Left ventricle myocardium inferior (tissue), 1 donor: Measurements from ENCODE around the gene PTPN6. TPM values are rescaled to one million over a fixed set of nuclear protein-coding genes. Genes with fewer than 3 reads are reported as not detected.

ENCODE experiments used
- DNase-seq: peaks from one replicate; pipeline ENCODE4 v3.0.0-alpha.2; 2020
- H3K27ac ChIP-seq: fragments of 200-600 bp; replicated peaks from 2 replicates; pipeline ENCODE4 v1.8.0; 2021
- H3K27me3 ChIP-seq: fragments of 200-600 bp; 2 replicates; pipeline ENCODE4 v1.8.0; 2021; ENCODE audit warnings: low read depth
- H3K36me3 ChIP-seq: fragments of 200-600 bp; 2 replicates; pipeline ENCODE4 v1.8.0; 2021
- H3K4me1 ChIP-seq: fragments of 200-600 bp; 2 replicates; pipeline ENCODE4 v1.8.0; 2021
- H3K4me3 ChIP-seq: fragments of 200-600 bp; 2 replicates; pipeline ENCODE4 v1.8.0; 2021; ENCODE audit warnings: mild to moderate bottlenecking, moderate library complexity
- H3K9me3 ChIP-seq: fragments of 200-600 bp; replicated peaks from 2 replicates; pipeline ENCODE4 v1.8.0; 2021
- CTCF ChIP-seq: fragments of 200-600 bp; IDR thresholded peaks from 2 replicates; pipeline ENCODE4 v1.8.0; 2021; ENCODE audit warnings: antibody characterized with exemption, mild to moderate bottlenecking, borderline replicate concordance
- intact Hi-C: fragments of 100-400 bp; cut with micrococcal nuclease; formaldehyde crosslinking; loops from one replicate; pipeline ENCODE4 v1.11.0; 2022
- total RNA-seq: library from RNA; stranded (reverse); fragmentation: NEBNext Ultra II Directional; extraction: Animal tissue kit (Norgen Biotek cat#: 25700); gene quantifications from one replicate; pipeline ENCODE4 v1.2.1, GENCODE V29; 2021
- donor health status: DM: no; HTN: yes; CAD: no; lungs with severe emphysema.

Gene PTPN6
- total RNA-seq, 1 donor from 2014 or later = 6.7 TPM

GRCh38 chr12:6909421-6910145, 41.6 kb upstream of the PTPN6 start:
- Histone ChIP-seq H3K9me3 (no peaks in the 10 kb centered on the region), H3K27ac (no peak overlapping the region), H3K27me3 (no peaks in the 10 kb centered on the region), H3K4me3 (no peak overlapping the region), H3K4me1 (peaks cover 18% of the 10 kb centered on the region), H3K36me3 (no peaks in the 10 kb centered on the region)
- no peak for DNase-seq
- intact Hi-C loops = no loop called here
- no peak for TF ChIP-seq CTCF

DNA sequence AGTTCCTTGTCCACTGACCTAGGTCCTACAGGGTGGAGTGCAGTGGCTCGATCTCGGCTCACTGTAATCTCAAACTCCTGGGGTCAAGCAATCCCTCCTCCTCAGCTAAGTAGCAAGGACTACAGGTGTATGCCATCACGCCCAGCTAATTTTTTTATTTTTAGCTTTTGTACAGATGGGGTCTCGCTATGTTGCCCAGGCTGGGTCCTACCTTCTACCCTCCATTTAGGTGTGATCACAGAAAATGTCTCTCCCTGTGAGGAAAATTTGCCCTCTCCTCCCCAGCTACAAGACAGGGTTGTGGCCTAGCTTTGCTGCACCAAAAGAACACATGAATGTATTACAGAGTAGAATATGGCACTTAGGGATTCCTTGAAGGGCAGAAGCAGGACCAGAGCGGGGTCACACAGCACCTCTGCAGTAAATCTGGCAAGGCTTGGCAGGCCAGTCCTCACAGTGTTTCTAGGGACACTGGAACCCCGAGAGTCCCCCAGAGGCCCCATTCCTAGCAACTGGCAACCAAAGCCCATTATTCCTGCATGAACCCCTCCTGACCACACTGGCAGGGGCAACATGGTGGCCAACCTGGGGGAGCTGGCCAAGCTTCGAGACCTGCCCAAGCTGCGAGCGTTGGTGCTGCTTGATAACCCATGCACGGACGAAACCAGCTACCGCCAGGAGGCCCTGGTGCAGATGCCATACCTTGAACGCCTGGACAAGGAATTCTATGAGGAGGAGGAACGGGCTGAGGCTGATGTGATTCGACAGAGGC, 38.8 kb upstream of the PTPN6 start:
- intact Hi-C loops = no loop called here
- Histone ChIP-seq H3K27me3 (no peaks in the 10 kb centered on the region), H3K9me3 (no peaks in the 10 kb centered on the region), H3K4me3 (no peak overlapping the region), H3K27ac (no peak overlapping the region), H3K4me1 (peaks cover 24% of the 10 kb centered on the region), H3K36me3 (no peaks in the 10 kb centered on the region)
- TF ChIP-seq CTCF = no peak
- DNase-seq = no peak

- no peaks in the 10 kb centered on the region for H3K36me3 ChIP-seq
- peak; percentile 79 for DNase-seq
- intact Hi-C loops = no loop called here
- peaks cover 24% of the 10 kb centered on the region for H3K4me1 ChIP-seq
- H3K27me3 ChIP-seq = no peaks in the 10 kb centered on the region
- no peaks in the 10 kb centered on the region for H3K9me3 ChIP-seq
- H3K4me3 ChIP-seq = peak within 1 kb of the TSS; percentile 90
- H3K27ac ChIP-seq = peak within 1 kb of the TSS; percentile 80
- no peak for TF ChIP-seq CTCF
Observed at GRCh38 chr12:6914246-6914946, 36.8 kb upstream of the PTPN6 start, which contains the start of gene ENO2. ENO2 (plus strand) TSS chr12:6914580; CDS start chr12:6915833, 1,253 bp downstream.

DNA sequence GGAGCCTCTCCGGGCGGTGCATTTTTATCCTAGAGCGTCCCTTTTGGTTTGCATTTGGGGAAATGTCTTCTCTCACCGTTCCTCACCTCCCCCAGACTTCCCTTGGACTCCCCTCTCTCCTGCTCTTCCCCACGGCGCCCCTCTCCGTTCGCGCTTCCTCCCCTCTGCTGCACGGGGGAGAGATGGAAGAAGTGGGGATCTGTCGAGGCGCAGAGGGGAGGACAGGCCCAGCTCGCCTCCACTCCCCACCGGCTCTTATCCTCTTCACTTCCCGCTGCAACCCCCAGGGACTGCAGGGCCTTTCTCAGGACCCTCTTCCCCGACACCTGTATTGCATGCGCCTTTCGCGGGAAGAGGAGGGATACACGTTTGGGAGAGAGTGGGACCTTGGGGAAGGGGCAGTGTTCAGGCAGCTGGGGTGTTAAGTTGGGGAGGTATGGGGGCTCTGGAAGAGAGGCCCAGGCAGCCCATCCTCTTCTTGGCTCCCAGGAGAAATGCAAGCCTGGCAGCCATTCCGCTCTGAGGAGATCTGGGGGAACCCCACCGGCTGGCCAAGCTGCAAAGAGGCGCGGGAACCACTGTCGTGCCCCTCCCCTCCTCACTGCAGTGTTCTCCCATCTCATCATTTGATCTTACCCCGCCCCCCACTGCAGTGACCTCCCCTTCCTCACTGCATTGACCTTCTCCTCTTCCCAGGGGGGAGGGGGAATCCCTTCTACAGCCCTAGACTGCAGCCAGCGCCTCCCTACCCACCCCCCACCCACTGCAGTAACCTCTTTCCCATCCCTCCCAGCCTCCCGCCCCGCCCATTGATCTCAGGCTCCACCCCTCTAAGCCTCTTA, 36.0 kb upstream of the PTPN6 start:
- no peaks in the 10 kb centered on the region for H3K36me3 ChIP-seq
- peak overlapping the region; percentile 80 for H3K27ac ChIP-seq
- intact Hi-C loops = no loop called here
- H3K4me1 ChIP-seq = peaks cover 24% of the 10 kb centered on the region
- peak; percentile 45 for DNase-seq
- peak overlapping the region; percentile 90 for H3K4me3 ChIP-seq
- no peaks in the 10 kb centered on the region for H3K9me3 ChIP-seq
- no peak for TF ChIP-seq CTCF
- H3K27me3 ChIP-seq = no peaks in the 10 kb centered on the region
